ENCODE results near the gene NEK3.

NEK3 gene

GRCh38 chr13:52162279-52163101, 3.1 kb upstream of the NEK3 start:
- ATAC-seq (replicated peaks; ENCODE audit: extremely low read depth, poor library complexity, severe bottlenecking) (no peak), DNase-seq (ENCODE audit: low spot score in 2 of 2) (no peak)
- Mint-ChIP-seq H3K9me3 (no peaks in the 10 kb centered on the region), H3K36me3 (ENCODE audit: insufficient read depth) (peaks cover 6% of the 10 kb centered on the region), H3K27ac (ENCODE audit: low read depth) (no peak overlapping the region), H3K4me3 (no peak overlapping the region), H3K27me3 (no peaks in the 10 kb centered on the region), H3K4me1 (peaks cover 15% of the 10 kb centered on the region)

GRCh38 chr13:52161181-52161646, 1.8 kb upstream of the NEK3 start:
- H3K4me1 Mint-ChIP-seq: peaks cover 25% of the 10 kb centered on the region

GRCh38 chr13:52160506-52160905, 1.1 kb upstream of the NEK3 start:
- Mint-ChIP-seq H3K4me1 (peaks cover 25% of the 10 kb centered on the region), H3K9me3 (no peaks in the 10 kb centered on the region), H3K27me3 (no peaks in the 10 kb centered on the region), H3K36me3 (ENCODE audit: insufficient read depth) (peaks cover 1% of the 10 kb centered on the region), H3K4me3 (no peak overlapping the region), H3K27ac (ENCODE audit: low read depth) (no peak overlapping the region)
- ATAC-seq (replicated peaks; ENCODE audit: extremely low read depth, poor library complexity, severe bottlenecking): no peak
- DNase-seq (ENCODE audit: low spot score in 2 of 2): no peak

More at GRCh38 chr13:52161181-52161646, 1.8 kb upstream of the NEK3 start:
- Mint-ChIP-seq H3K9me3 (no peaks in the 10 kb centered on the region), H3K36me3 (ENCODE audit: insufficient read depth) (peaks cover 6% of the 10 kb centered on the region), H3K4me3 (no peak overlapping the region), H3K27me3 (no peaks in the 10 kb centered on the region), H3K27ac (ENCODE audit: low read depth) (no peak overlapping the region)
- no peak for ATAC-seq (replicated peaks; ENCODE audit: extremely low read depth, poor library complexity, severe bottlenecking)
- DNase-seq (ENCODE audit: low spot score in 2 of 2): no peak

- H3K9me3 Mint-ChIP-seq: no peaks in the 10 kb centered on the region
- peaks cover 25% of the 10 kb centered on the region for H3K4me1 Mint-ChIP-seq
- DNase-seq (ENCODE audit: low spot score in 2 of 2) (no peak), ATAC-seq (replicated peaks; ENCODE audit: extremely low read depth, poor library complexity, severe bottlenecking) (no peak)
- peaks cover 1% of the 10 kb centered on the region for H3K36me3 Mint-ChIP-seq (ENCODE audit: insufficient read depth)
- peak overlapping the region; percentile 35 for H3K27ac Mint-ChIP-seq (ENCODE audit: low read depth)
- H3K4me3 Mint-ChIP-seq: peak overlapping the region; percentile 76
- H3K27me3 Mint-ChIP-seq: no peaks in the 10 kb centered on the region
Observed at GRCh38 chr13:52160053-52160452, 656 bp upstream of the NEK3 start.

GRCh38 chr13:52158629-52159158, 703 bp downstream of the NEK3 start:
- no peaks in the 10 kb centered on the region for H3K27me3 Mint-ChIP-seq
- H3K27ac Mint-ChIP-seq (ENCODE audit: low read depth): no peak overlapping the region
- peak; percentile 11 for ATAC-seq (replicated peaks; ENCODE audit: extremely low read depth, poor library complexity, severe bottlenecking)
- peaks cover 25% of the 10 kb centered on the region for H3K4me1 Mint-ChIP-seq
- no peak for DNase-seq (ENCODE audit: low spot score in 2 of 2)
- no peaks in the 10 kb centered on the region for H3K9me3 Mint-ChIP-seq
- peak overlapping the region; percentile 76 for H3K4me3 Mint-ChIP-seq
- H3K36me3 Mint-ChIP-seq (ENCODE audit: insufficient read depth): peaks cover 1% of the 10 kb centered on the region

- H3K4me1 Mint-ChIP-seq: peaks cover 25% of the 10 kb centered on the region
- no peaks in the 10 kb centered on the region for H3K27me3 Mint-ChIP-seq
- no peak overlapping the region for H3K4me3 Mint-ChIP-seq
- ATAC-seq (replicated peaks; ENCODE audit: extremely low read depth, poor library complexity, severe bottlenecking): no peak
- DNase-seq (ENCODE audit: low spot score in 2 of 2): no peak
- no peaks in the 10 kb centered on the region for H3K36me3 Mint-ChIP-seq (ENCODE audit: insufficient read depth)
- H3K27ac Mint-ChIP-seq (ENCODE audit: low read depth): peak overlapping the region; percentile 0
- no peaks in the 10 kb centered on the region for H3K9me3 Mint-ChIP-seq
Observed at GRCh38 chr13:52156724-52157261, 2.6 kb downstream of the NEK3 start.

- no peak for ATAC-seq (replicated peaks; ENCODE audit: extremely low read depth, poor library complexity, severe bottlenecking)
- Mint-ChIP-seq H3K4me3 (no peak overlapping the region), H3K36me3 (ENCODE audit: insufficient read depth) (no peaks in the 10 kb centered on the region), H3K4me1 (peaks cover 25% of the 10 kb centered on the region), H3K27me3 (no peaks in the 10 kb centered on the region), H3K9me3 (no peaks in the 10 kb centered on the region), H3K27ac (ENCODE audit: low read depth) (no peak overlapping the region)
- no peak for DNase-seq (ENCODE audit: low spot score in 2 of 2)
Observed at GRCh38 chr13:52155177-52155576, 4.2 kb downstream of the NEK3 start.

GRCh38 chr13:52147225-52147624, 12.2 kb downstream of the NEK3 start:
- ATAC-seq (replicated peaks; ENCODE audit: extremely low read depth, poor library complexity, severe bottlenecking): no peak
- Mint-ChIP-seq H3K4me3 (no peak overlapping the region), H3K27me3 (no peaks in the 10 kb centered on the region), H3K9me3 (no peaks in the 10 kb centered on the region), H3K36me3 (ENCODE audit: insufficient read depth) (peaks cover 3% of the 10 kb centered on the region), H3K27ac (ENCODE audit: low read depth) (no peak overlapping the region), H3K4me1 (no peaks in the 10 kb centered on the region)
- DNase-seq (ENCODE audit: low spot score in 2 of 2): no peak

GRCh38 chr13:52141299-52141698, 18.1 kb downstream of the NEK3 start:
- no peaks in the 10 kb centered on the region for H3K4me1 Mint-ChIP-seq
- H3K27ac Mint-ChIP-seq (ENCODE audit: low read depth): no peak overlapping the region
- no peak for DNase-seq (ENCODE audit: low spot score in 2 of 2)
- no peak overlapping the region for H3K4me3 Mint-ChIP-seq
- H3K9me3 Mint-ChIP-seq: no peaks in the 10 kb centered on the region
- ATAC-seq (replicated peaks; ENCODE audit: extremely low read depth, poor library complexity, severe bottlenecking): no peak
- no peaks in the 10 kb centered on the region for H3K27me3 Mint-ChIP-seq
- H3K36me3 Mint-ChIP-seq (ENCODE audit: insufficient read depth): peaks cover 4% of the 10 kb centered on the region

GRCh38 chr13:52137489-52137888, 21.9 kb downstream of the NEK3 start:
- no peak for DNase-seq (ENCODE audit: low spot score in 2 of 2)
- no peak for ATAC-seq (replicated peaks; ENCODE audit: extremely low read depth, poor library complexity, severe bottlenecking)
- Mint-ChIP-seq H3K36me3 (ENCODE audit: insufficient read depth) (peaks cover 5% of the 10 kb centered on the region), H3K4me1 (no peaks in the 10 kb centered on the region), H3K9me3 (no peaks in the 10 kb centered on the region), H3K27me3 (no peaks in the 10 kb centered on the region), H3K27ac (ENCODE audit: low read depth) (no peak overlapping the region), H3K4me3 (no peak overlapping the region)

- no peak overlapping the region for H3K4me3 Mint-ChIP-seq
- no peak overlapping the region for H3K27ac Mint-ChIP-seq (ENCODE audit: low read depth)
- peaks cover 5% of the 10 kb centered on the region for H3K36me3 Mint-ChIP-seq (ENCODE audit: insufficient read depth)
- ATAC-seq (replicated peaks; ENCODE audit: extremely low read depth, poor library complexity, severe bottlenecking): no peak
- no peaks in the 10 kb centered on the region for H3K27me3 Mint-ChIP-seq
- DNase-seq (ENCODE audit: low spot score in 2 of 2): no peak
- no peaks in the 10 kb centered on the region for H3K4me1 Mint-ChIP-seq
- no peaks in the 10 kb centered on the region for H3K9me3 Mint-ChIP-seq
Observed at GRCh38 chr13:52136763-52137162, 22.6 kb downstream of the NEK3 start.

- no peak for DNase-seq (ENCODE audit: low spot score in 2 of 2)
- H3K4me1 Mint-ChIP-seq: peaks cover 10% of the 10 kb centered on the region
- H3K27me3 Mint-ChIP-seq: peaks cover 22% of the 10 kb centered on the region
- peaks cover 4% of the 10 kb centered on the region for H3K36me3 Mint-ChIP-seq (ENCODE audit: insufficient read depth)
- no peak overlapping the region for H3K27ac Mint-ChIP-seq (ENCODE audit: low read depth)
- no peak for ATAC-seq (replicated peaks; ENCODE audit: extremely low read depth, poor library complexity, severe bottlenecking)
- no peak overlapping the region for H3K4me3 Mint-ChIP-seq
- H3K9me3 Mint-ChIP-seq: no peaks in the 10 kb centered on the region
Observed at GRCh38 chr13:52130641-52131040, 28.8 kb downstream of the NEK3 start.

All from central memory CD8-positive, alpha-beta T cell (primary cell).